SK-N-MC (cell line): ENCODE data around the gene GRM8.

Experiments used
- DNase-seq: peaks from one replicate; pipeline ENCODE4 v3.0.0-alpha.2; 2011; ENCODE audit warnings: low read depth, low spot score
- H3K27ac ChIP-seq: fragments of 200-600 bp; sonication (generic); 2 replicates; pipeline ENCODE4 v1.5.1; 2016; ENCODE audit warnings: mixed run types
- H3K36me3 ChIP-seq: fragments of 200-600 bp; sonication (generic); 2 replicates; pipeline ENCODE4 v1.6.1; 2017; ENCODE audit warnings: antibody characterized with exemption, low read length, mixed read lengths; ENCODE audit not compliant: insufficient read depth
- H3K4me3 ChIP-seq: fragments of 200-600 bp; sonication (generic); 2 replicates; pipeline ENCODE4 v1.5.1; 2016
- H3K9ac ChIP-seq: fragments of 200-600 bp; sonication (generic); 2 replicates; pipeline ENCODE4 v1.8.0; 2017; ENCODE audit warnings: mixed run types, mixed read lengths; ENCODE audit not compliant: insufficient read length
- H3K9me3 ChIP-seq: fragments of 200-600 bp; sonication (generic); 2 replicates; pipeline ENCODE4 v1.6.1; 2017; ENCODE audit warnings: low read depth, mild to moderate bottlenecking, antibody characterized with exemption, low read length, moderate library complexity, mixed read lengths
- EZH2 ChIP-seq: fragments of 200-600 bp; sonication (generic); IDR thresholded peaks from one replicate; pipeline ENCODE4 v1.6.1; 2017; ENCODE audit warnings: antibody characterized with exemption
- FOXP2 ChIP-seq: optimal IDR thresholded peaks from 2 replicates; pipeline ENCODE3; 2011; ENCODE audit warnings: mild to moderate bottlenecking, moderate library complexity; ENCODE audit not compliant: insufficient read depth; ENCODE audit errors: extremely low read length, control extremely low read depth
- POLR2AphosphoS5 ChIP-seq: IDR thresholded peaks from 2 replicates; pipeline ENCODE4 v1.6.1; 2012; ENCODE audit warnings: mild to moderate bottlenecking, low read depth, low read length, borderline replicate concordance

GRM8 gene

DNA sequence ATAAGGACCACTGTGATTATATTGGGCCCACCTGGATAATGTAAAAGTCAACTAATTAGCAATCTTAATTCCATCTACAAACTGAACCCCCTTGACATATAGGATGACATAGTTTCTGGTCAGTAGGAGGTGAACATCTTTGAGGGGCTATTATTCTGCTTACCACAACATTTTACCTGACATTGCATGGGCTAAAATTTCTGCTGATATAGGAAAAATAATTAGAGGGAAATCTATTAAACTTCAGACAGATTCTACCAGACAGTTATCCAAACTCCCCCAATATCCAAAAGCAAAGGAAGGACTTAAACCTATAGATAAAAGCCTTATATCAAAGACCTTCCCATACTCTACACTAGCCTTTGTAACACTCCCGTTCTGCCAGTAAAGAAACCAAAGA, 443.6 kb downstream of the GRM8 start:
- Histone ChIP-seq H3K27ac (no peak overlapping the region), H3K9ac (no peak overlapping the region), H3K4me3 (no peak overlapping the region), H3K9me3 (no peaks in the 10 kb centered on the region), H3K36me3 (no peaks in the 10 kb centered on the region)
- no peak for DNase-seq
- no peak for TF ChIP-seq POLR2AphosphoS5
- no peak for TF ChIP-seq EZH2
- no peak for TF ChIP-seq FOXP2

GRCh38 chr7:126806614-126807013, 446.1 kb downstream of the GRM8 start:
- TF ChIP-seq EZH2 (no peak), FOXP2 (no peak), POLR2AphosphoS5 (no peak)
- Histone ChIP-seq H3K36me3 (no peaks in the 10 kb centered on the region), H3K27ac (no peak overlapping the region), H3K9me3 (no peaks in the 10 kb centered on the region), H3K9ac (no peak overlapping the region), H3K4me3 (no peak overlapping the region)
- no peak for DNase-seq

DNA sequence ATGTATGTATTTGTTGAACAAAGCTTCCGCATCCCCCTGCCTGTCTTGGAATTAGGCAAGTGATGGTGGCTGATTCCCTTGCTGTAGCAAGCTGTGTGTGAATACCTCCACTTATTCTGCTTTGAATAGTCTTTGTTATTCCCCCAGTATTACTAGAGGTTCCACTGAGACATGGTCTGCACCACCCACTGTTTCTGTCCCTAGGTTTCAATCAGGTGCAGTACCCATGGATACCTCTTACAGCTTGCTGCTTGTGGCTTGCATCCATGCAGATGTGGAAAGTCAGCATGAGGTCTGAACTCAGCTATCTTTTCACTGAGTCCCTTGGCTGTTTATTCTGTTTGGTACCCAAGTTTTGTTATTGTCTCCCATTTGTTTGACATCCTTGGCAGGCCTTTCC, 447.4 kb downstream of the GRM8 start:
- H3K4me3 ChIP-seq, result no peak overlapping the region
- H3K9ac ChIP-seq, result no peak overlapping the region
- no peaks in the 10 kb centered on the region for H3K36me3 ChIP-seq
- H3K27ac ChIP-seq, result no peak overlapping the region
- DNase-seq, result no peak
- TF ChIP-seq EZH2 (no peak), FOXP2 (no peak), POLR2AphosphoS5 (no peak)
- H3K9me3 ChIP-seq, result no peaks in the 10 kb centered on the region

DNA sequence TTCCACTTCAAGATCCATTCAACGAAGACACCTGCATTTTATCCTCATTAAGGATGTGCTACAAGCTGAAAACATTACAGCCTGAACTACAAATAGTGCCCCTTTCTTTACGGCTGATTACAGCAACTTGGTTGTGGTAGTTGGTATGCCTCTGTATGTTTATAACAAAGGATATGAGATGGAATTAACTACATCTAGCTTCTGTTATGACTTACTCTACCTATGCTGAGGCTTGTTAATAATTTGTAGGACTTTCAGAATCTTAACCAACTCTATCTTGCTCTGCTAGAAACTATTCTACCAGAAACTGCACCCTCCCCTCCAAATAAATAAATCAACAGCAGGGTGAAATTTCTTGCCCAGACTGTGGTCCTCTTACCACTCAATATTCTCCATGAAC, 448.1 kb downstream of the GRM8 start:
- DNase-seq, result no peak
- TF ChIP-seq FOXP2, result no peak
- Histone ChIP-seq H3K9ac (no peak overlapping the region), H3K4me3 (no peak overlapping the region), H3K9me3 (no peaks in the 10 kb centered on the region), H3K36me3 (no peaks in the 10 kb centered on the region), H3K27ac (no peak overlapping the region)

DNA sequence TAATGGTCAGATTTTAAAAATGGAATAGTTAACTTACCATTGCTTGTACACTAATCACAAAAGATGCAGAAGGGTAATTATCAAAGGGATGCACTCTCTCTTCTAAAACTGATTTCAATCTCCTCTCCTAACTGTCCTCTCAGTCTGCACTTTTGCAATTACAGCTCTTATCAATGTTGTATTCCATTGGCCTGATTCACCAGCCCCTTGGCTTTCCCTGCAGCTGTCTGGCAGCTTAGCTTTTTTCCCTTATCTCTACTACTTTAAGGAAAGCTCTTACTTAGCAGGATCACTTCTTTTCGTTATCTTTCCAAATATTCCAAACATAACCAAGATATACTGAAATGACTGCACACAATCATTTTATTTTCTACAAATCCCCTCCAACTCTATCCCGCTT, 448.8 kb downstream of the GRM8 start:
- H3K27ac ChIP-seq, result no peak overlapping the region
- DNase-seq, result no peak
- no peak overlapping the region for H3K4me3 ChIP-seq
- no peak overlapping the region for H3K9ac ChIP-seq
- no peak for TF ChIP-seq FOXP2
- no peaks in the 10 kb centered on the region for H3K36me3 ChIP-seq
- no peaks in the 10 kb centered on the region for H3K9me3 ChIP-seq

DNA sequence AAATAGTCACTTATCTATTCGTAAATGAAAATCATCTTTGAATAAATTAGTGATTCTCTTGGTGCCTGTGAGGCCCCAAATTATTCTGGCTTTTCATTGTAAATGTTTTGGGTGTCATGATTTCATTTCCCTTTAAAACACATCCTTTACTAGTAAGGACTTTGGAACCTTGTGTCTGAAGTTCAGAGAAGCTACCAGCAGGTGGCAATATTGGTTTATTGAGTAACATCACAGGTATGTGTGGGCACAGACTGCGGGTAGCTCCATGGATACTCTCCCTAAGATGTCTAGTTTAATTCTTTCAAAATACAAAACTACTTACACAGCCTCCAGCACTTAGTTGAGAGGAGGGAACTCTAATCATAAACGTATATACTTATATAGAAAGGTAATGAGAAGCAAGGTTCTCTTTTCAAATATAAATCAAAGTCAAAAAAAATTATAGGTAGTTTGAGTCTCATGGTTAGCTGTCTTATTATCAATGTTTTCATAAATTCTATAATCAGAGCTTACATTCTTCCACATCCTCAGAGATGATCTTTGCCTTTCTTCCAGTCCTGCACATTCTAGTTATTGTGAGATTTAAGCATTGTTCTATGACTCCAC, 449.6 kb downstream of the GRM8 start:
- H3K9me3 ChIP-seq, result no peaks in the 10 kb centered on the region
- H3K9ac ChIP-seq, result no peak overlapping the region
- TF ChIP-seq FOXP2, result no peak
- TF ChIP-seq EZH2, result no peak
- TF ChIP-seq POLR2AphosphoS5, result no peak
- no peaks in the 10 kb centered on the region for H3K36me3 ChIP-seq
- no peak overlapping the region for H3K27ac ChIP-seq
- DNase-seq, result peak; percentile 50
- H3K4me3 ChIP-seq, result no peak overlapping the region

DNA sequence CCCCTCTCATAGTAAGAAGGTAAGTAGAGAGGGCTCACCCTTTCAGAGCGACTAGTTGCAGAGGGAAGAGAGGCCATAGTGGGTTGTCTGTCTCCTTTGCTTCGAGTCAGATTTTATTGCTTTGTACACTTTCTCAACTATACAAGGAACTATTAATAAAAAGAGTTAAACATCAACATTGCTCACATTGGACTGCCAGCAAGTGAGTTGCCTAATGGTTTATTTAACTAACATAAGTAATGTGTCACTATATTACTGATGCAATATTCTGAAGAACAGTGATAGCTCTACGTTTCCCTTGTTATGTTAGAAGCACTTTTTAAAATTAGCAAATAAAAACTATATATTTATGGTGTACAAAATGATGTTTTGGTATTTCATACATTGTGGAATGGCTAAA, 451.0 kb downstream of the GRM8 start:
- TF ChIP-seq EZH2 (no peak), FOXP2 (no peak), POLR2AphosphoS5 (no peak)
- Histone ChIP-seq H3K27ac (no peak overlapping the region), H3K9ac (no peak overlapping the region), H3K9me3 (no peaks in the 10 kb centered on the region), H3K4me3 (no peak overlapping the region), H3K36me3 (no peaks in the 10 kb centered on the region)
- no peak for DNase-seq

DNA sequence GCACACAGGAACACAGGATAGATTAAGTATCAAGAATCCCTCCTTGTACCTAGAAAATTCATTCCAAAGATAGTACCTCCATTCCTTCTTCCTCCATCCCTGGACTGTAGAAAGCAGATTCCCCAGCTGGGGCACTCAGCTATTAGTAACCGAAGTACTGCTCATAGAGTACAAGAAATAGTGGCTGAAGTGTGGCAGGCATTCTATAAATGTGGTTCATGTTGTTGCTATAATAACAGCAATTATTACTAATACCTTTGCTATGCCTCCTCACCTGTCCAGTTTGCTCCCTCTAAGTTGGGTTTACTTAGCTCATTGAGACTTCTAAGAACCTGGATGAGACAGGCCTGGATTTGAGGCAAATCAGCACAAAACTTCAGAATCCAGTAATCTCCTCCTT, 453.2 kb downstream of the GRM8 start:
- Histone ChIP-seq H3K36me3 (no peaks in the 10 kb centered on the region), H3K27ac (no peak overlapping the region), H3K4me3 (no peak overlapping the region), H3K9ac (no peak overlapping the region), H3K9me3 (no peaks in the 10 kb centered on the region)
- TF ChIP-seq EZH2 (no peak), POLR2AphosphoS5 (no peak), FOXP2 (no peak)
- no peak for DNase-seq

DNA sequence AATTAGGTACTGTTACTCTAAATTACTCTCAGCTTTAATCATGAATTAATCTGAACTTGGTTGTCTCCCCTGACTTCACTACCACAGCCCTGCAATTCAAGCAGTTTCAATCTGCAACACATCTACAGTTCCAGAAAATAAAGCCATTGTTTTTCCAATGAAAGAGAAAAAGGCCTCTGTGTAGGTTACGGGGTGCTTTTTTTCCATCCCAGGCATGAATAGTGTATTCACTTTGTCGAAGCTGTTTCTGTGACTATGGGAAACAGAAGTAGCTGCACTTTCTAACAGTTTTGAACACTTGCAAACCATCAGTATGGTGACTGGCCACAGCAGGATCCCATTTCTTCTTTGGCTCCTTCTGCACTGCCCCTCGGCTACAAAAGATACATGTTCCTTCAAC, 460.2 kb downstream of the GRM8 start:
- Histone ChIP-seq H3K36me3 (no peaks in the 10 kb centered on the region), H3K4me3 (no peak overlapping the region), H3K9me3 (no peaks in the 10 kb centered on the region), H3K27ac (no peak overlapping the region), H3K9ac (no peak overlapping the region)
- no peak for TF ChIP-seq EZH2
- no peak for TF ChIP-seq FOXP2
- no peak for TF ChIP-seq POLR2AphosphoS5
- DNase-seq, result no peak

GRCh38 chr7:126791306-126791705, 461.4 kb downstream of the GRM8 start:
- Histone ChIP-seq H3K36me3 (no peaks in the 10 kb centered on the region), H3K9me3 (no peaks in the 10 kb centered on the region), H3K4me3 (no peak overlapping the region), H3K27ac (no peak overlapping the region), H3K9ac (no peak overlapping the region)
- TF ChIP-seq POLR2AphosphoS5 (no peak), EZH2 (no peak), FOXP2 (no peak)
- no peak for DNase-seq
